HG03097 (cell line): ENCODE measurements around the gene AP3D1.
"Not testable (repeated sequence)": the region's sequence is repeated elsewhere in the genome, so short reads cannot be mapped to it uniquely, and the experiment has no call there.

Experiments used
- ATAC-seq: cut with Tn5 transposase; IDR thresholded peaks from one replicate; pipeline ENCODE4 v1.9.1; 2021; ENCODE audit not compliant: unreplicated experiment, low FRiP score

The AP3D1 gene

GRCh38 chr19:2157452-2157851 is 6.1 kb upstream of the AP3D1 start:
- no peak for ATAC-seq

DNA sequence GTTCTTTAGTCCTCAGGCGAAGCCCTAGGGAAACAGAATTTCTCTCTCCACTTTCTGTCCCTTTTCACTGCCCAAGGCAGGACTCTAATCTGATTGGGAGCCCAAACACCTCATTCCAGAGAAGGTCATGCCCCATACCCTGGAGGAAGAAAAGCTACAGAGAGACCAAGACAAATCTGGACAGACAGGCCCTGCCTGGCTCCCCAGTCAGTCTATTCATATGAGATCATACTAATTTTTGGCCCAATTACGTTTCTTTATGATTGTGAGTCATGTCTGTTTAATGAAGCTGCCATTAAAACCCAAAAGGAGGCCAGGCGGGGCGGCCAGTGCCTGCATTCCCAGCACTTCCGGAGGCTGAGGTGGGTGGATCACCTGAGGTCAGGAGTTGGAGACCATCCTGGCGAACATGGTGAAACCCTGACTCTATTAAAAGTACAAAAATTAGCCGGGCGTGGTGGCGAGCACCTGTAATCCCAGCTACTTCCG is 3.3 kb upstream of the AP3D1 start:
- no peak for ATAC-seq

- ATAC-seq = peak; percentile 17
Observed at GRCh38 chr19:2150794-2151338, 500 bp downstream of the AP3D1 start.

GRCh38 chr19:2149980-2150793 is 1.2 kb downstream of the AP3D1 start:
- ATAC-seq = no peak

GRCh38 chr19:2148482-2149135 is 2.8 kb downstream of the AP3D1 start:
- no peak for ATAC-seq

- ATAC-seq = no peak
Observed at GRCh38 chr19:2145831-2146241, 5.5 kb downstream of the AP3D1 start.

DNA sequence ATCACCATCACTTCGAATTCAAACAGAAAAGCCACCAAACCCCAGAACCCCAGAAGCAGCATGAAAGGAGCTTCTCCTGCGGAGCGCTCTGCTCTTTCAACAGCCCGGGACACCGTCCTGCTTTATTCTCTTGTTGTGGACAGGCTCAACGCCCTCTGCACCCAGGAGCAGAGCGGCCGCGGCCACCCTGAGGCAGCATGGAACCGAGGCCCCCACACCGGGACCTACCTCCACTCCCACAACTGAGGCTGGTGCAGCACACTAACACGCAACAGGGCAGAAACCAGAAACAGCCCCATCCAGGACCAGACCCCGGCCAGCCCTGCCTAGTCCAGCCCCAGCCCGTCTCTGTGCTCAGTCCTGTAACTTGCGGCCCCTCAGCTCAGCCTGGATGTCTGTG is 7.2 kb downstream of the AP3D1 start:
- ATAC-seq = no peak

- ATAC-seq = no peak
Observed at GRCh38 chr19:2142173-2142829, 9.1 kb downstream of the AP3D1 start.

GRCh38 chr19:2140138-2140569 is 11.2 kb downstream of the AP3D1 start:
- no peak for ATAC-seq

GRCh38 chr19:2139385-2140137 is 11.8 kb downstream of the AP3D1 start:
- no peak for ATAC-seq

DNA sequence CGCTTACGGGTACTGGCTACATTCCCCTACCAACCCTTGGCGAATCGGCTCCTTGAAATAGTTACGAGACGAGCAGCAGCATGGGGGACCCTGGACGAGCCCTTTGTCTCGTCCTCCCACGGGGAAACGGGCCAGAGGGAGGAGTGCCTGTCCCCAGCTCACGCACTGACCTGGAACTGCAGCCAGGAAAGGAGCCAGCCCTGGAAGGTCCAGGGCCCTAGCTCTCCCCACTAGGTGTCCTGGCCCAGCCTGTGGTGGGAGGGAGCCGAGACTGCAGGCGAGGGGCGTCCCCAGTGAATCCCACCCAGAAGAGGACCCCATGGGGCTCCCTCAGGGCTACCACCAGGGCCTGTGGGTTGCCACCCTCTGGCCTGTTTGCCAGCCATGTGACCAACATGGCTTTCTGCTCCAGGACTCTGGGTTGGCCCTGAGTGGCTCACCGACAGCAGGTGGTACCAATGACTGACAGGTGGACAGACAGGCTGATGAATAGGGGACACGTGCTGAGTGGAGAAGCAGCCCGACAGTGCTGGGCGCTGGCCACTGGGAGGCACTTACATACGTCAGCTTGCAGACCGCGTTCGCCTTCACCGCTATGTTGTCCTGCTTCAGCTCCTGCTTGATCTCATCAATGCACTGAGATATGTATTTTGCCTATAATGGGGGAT is 13.2 kb downstream of the AP3D1 start:
- no peak for ATAC-seq

DNA sequence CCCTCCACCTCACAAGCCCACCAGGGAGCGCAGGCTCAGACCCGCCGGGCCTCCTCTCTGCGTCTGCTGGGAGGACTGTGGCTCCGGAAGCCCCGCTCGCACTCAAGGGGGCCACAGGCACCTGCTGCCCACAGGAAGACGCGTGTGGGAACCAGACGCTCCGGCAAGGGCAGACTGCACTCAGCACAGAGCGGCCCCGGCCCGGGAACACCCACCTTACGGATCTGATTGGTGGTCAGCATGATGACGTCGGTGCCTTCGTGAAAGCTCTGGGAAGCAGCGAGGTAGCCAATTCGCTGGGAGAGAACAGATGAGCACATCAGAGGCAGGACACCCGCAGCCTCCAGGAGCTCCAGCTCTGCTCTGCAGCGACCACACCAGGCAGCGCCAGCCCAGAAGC is 14.6 kb downstream of the AP3D1 start:
- no peak for ATAC-seq

DNA sequence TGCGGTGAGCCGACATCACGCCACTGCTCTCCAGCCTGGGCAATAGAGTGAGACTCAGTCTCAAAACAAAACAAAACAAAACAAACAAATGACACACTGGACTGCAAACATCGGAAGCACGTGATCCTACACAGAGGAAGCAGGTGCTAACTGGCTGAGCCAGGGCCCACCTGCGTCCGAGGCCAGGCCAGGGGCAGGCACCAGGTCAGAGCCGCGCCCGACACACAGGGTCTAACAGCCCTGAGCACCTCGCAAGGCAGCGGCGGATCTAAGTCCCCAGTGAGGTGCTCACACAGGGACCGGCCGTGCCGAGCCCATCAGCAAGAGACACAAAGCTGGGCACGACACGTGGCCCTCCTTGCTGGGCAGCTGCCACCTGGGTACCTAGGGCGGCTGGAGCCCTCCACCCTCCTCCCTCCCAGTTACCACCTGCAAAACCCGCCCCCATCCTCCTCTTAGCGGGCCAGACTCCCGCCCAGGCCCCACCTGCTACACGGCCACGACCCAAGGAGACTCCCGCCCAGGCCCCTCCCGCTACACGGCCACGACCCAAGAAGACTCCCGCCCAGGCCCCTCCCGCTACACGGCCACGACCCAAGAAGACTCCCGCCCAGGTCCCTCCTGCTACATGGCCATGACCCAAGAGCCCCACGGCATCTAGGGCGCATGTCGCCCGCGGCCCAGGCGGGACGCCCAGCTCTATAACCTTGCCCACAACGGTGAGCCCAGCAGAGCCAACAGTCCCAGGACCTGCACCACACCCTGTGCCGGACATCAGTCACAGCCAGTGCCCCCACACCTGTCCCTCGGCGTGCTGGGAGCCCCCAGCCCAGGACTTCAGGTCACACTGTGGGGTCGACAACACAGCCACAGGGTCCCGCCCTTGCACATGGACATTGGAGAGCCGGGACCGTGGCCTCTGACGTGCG is 15.6 kb downstream of the AP3D1 start:
- no peak for ATAC-seq

- ATAC-seq = no peak
Observed at GRCh38 chr19:2132731-2133490, 18.5 kb downstream of the AP3D1 start.

DNA sequence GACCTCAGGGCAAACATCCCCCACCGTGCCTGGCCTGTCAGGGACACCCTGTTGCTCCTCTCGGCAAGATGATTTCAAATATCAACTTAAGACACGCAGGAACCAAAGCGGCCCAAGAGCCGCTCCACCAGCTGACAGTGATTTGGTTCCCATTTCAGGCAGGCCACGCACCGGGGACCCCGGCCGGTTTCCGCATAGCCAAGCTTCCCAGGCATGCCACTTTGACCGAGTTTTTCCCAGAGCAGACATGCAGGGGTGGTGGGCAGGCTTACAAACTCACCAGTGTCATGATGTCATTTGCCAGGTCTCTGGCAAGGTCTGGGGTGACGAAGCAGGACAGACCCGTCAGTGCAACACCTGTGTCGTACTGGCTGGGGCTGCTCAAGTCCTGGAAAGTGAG is 19.2 kb downstream of the AP3D1 start:
- ATAC-seq = no peak

- not testable (repeated sequence) for ATAC-seq
Observed at GRCh38 chr19:2131012-2131975, 20.1 kb downstream of the AP3D1 start.
